ENCODE measurements around the gene F11. TPM values are rescaled to one million over a fixed set of nuclear protein-coding genes. Genes with fewer than 3 reads are reported as not detected.
"Not testable (repeated sequence)": the region's sequence is repeated elsewhere in the genome, so short reads cannot be mapped to it uniquely, and the experiment has no call there.

The F11 gene
- not detected in 2 replicates for total RNA-seq (2014; rRNA removed; shearing (Covaris generic))
- not detected in 2 replicates for polyA plus RNA-seq (2015; cell fraction: cytosol; rRNA removed)
- not detected in 2 replicates for polyA plus RNA-seq (2015; cell fraction: nucleus; rRNA removed)

DNA sequence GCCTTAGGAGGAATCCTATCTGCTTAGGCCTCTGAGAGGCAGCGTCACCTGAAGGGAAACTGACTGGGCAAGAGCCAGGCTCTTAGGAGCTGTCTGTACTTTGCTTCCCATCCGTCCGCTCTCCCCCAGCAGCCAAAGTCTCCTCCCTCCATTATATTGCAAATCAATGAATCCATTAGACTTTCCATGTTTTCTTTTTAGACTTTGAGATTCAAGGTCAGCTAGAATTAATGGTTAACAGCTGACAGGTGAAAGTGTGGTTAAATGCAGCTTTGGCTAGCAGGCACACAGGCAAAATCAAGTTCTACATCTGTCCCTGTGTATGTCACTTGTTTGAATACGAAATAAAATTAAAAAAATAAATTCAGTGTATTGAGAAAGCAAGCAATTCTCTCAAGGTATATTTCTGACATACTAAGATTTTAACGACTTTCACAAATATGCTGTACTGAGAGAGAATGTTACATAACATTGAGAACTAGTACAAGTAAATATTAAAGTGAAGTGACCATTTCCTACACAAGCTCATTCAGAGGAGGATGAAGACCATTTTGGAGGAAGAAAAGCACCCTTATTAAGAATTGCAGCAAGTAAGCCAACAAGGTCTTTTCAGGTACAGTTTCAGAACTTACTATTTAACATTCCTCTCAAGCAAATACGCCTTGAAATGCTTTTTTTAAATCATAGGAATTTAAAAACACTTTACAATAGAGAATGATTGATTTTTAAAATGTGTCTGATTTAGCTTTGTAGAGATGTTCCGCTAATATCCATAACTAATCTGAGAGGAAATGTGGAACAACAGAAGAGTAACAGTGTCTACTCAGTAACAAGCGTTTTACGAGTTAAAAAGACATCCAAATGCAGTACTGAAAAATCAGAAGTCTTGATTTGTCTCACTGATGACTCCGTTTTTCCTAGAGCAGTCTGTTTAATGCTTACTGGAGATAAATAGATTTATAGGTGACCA lies at the start of gene F11:
TSS of gene F11 (plus strand) at position 507 of the 970 bp plus-strand sequence. CDS start 948 bp downstream, outside the sequence.
- in situ Hi-C loops (cut with HindIII; ENCODE audit: low pct_unique_long_range_greater_than_20kb, low sequenced_read_pairs) = no loop called here
- DNase-seq (ENCODE audit: low read depth, low spot score) = no peak

DNA sequence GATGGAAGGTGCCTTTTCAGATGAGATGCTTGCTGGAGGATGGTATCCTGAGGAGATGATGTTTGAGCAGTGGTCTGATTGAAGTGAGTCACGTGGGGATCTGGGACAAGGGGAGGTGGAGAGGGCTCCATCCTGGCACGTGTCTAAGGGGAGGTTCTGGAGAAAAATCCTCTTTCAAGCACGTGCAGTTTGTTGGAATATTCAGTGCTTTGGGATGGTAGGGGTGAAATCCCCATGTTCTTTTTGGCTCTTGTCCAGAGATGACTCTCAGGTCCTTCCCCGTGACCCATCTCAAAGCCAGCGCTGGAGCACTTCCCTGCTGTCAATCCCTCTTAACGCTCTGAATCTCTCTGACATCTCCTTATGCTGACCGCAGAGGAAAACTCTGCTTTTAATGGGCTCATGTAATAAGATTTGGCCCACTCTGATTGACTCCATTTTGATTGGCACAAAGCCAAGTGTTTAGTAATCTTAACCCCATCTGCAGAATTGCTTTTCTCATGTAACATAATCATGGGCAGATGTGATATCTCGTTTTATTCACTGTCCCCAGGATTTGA lies 49.4 kb upstream of the F11 start:
- DNase-seq (ENCODE audit: low read depth, low spot score) = no peak
- in situ Hi-C loops (cut with HindIII; ENCODE audit: low pct_unique_long_range_greater_than_20kb, low sequenced_read_pairs) = no loop called here

DNA sequence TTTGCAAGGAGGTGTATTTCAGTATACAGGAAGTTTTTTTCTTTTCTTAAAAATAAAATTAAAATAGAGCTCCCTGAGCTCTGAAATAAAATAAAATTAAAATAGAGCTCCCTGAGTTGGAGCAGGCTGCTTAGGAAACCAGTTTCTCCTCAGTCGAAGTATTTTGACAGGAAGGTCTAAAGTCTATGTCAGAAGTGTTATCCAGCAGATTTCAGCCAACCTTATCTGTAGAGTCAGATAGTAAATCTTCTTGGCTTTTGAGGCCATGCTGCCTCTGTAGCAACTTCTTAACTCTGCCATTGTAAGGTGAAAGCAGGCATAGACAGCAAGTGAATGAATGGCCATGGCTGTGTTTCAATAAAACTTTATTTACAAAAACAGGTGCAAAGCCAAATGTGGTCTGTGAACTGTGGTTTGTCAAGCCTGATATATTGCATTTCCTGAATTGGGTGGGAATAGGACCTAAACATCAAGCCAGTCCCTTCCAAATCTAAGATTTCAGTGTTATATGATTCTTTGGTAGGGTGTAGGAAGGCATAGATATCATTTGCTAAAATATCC lies 48.2 kb upstream of the F11 start:
- in situ Hi-C loops (cut with HindIII; ENCODE audit: low pct_unique_long_range_greater_than_20kb, low sequenced_read_pairs) = no loop called here
- DNase-seq (ENCODE audit: low read depth, low spot score) = no peak

DNA sequence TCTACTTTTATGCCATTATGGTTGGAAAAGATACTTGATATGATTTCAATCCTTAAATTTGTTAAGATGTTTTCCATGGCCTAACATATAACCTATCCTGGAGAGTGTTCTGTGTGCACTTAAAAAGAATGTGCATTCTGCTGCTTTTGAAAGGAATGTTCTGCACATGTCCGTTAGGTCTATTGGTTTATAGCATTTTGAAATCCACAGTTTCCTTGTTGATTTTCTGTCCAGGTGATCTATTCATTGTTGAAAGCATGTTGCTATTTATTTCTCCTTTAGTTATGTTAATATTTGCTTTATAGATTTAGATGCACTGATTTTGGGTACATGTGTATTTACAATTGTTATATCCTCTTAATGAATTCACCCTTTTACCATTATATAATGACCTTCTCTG lies 44.4 kb upstream of the F11 start:
- in situ Hi-C loops (cut with HindIII; ENCODE audit: low pct_unique_long_range_greater_than_20kb, low sequenced_read_pairs) = no loop called here
- DNase-seq (ENCODE audit: low read depth, low spot score) = no peak

DNA sequence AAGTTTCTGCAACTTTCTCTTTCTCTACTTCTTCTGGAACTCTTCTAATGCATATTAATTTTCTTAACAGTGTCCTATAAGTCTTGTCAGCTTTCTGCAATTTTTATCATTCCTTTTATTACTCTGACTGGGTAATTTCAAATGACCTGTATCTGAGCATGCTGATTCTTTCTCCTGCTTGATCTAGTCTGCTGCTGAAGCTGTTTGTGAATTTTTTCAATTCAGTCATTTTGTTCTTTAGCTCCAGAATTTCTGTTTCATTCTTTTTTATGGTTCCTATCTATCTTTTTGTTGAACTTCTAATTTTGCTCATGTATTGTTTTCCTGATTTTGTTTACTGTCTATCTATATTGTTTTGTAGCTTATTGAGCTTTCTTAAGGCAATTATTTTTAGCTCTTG lies 40.1 kb upstream of the F11 start:
- no peak for DNase-seq (ENCODE audit: low read depth, low spot score)
- in situ Hi-C loops (cut with HindIII; ENCODE audit: low pct_unique_long_range_greater_than_20kb, low sequenced_read_pairs) = no loop called here

DNA sequence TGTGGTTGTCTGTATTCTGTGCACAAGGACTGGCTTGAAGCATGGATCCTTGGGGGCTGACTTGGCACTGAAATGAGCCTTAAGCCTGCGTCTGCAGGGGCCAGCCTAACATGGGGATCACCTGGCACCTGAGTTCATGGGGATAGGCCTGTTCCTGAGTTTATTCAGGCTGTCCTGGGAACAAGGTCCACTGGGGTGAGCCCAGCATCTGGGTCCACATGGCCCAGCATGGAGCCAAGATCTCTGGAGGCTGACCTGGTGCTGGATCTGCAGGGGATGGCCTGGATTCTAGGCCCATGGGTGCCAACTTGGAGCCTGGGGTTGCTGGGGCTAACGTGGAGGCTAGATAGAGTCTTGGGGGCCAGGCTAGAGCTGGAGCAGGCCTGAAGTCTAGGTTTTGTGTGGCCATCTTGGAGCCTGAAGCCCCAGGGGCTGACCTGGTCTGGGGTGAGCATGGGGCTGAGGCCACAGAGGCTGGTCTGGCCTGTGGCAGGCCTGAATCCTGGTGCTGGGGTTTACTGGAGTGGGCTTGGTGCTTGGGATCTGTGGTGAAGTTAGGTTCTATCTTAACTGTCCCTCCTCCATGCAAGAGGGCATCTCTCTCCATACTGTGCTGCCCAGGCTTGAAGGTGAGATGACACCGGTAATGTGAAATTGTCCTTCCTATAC lies 39.3 kb upstream of the F11 start:
- DNase-seq (ENCODE audit: low read depth, low spot score) = no peak
- in situ Hi-C loops (cut with HindIII; ENCODE audit: low pct_unique_long_range_greater_than_20kb, low sequenced_read_pairs) = no loop called here

DNA sequence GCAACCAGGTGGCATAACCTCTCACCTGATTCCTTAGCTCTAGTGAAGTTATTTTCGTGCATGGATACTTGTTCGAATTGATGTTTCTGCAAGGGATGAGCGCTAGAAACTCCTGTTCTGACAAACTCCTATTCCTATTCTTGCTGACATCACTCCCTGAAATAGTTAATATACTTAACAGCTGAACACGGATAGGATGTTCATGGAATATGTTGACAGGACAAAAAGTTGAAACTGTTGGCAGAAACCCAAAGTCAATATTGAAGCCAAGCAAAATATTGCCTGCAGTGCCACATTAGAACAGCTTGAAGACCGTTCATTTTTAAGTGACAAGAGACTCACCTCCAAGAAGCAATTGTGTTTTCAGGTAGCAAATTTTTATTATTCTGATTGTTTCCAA lies 38.8 kb upstream of the F11 start, which contains the start of gene KLKB1:
TSS of gene KLKB1 (plus strand) at position 287 of the 400 bp plus-strand sequence. CDS start 689 bp downstream, outside the sequence.
- DNase-seq (ENCODE audit: low read depth, low spot score) = no peak
- in situ Hi-C loops (cut with HindIII; ENCODE audit: low pct_unique_long_range_greater_than_20kb, low sequenced_read_pairs) = no loop called here

DNA sequence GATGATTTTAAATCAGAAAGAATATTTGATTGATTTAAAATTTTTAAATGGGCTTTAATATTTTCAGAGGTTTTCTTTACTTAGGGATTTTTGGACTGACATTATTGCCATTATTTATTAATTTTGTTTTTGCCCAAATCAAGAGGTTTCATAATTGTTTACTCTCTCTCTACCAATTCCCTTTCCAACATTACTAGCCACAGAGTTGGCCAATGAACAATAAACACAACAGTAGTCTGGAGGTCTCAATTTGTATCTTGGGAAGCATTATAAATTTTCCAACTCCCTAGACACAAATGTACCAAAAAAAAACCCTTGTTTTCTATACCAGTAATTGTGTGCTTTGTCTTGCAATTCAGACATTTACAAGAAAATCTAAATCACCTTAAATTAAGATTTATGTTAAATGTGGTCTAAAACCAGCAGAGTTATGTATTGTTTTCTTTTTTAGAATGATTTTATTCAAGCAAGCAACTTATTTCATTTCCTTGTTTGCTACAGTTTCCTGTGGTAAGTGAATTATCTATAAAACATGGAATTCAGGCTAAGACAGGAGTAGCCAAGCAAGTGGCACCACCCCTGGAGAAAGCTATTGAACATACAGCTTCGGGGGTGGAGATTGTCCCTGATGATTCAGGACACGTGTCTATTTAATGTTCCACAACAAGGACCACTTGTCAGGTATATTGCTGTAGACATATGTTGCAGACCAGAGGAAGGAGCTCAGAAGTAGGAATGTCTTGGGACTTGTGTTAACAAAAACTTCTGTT lies 38.1 kb upstream of the F11 start:
- in situ Hi-C loops (cut with HindIII; ENCODE audit: low pct_unique_long_range_greater_than_20kb, low sequenced_read_pairs) = no loop called here
- DNase-seq (ENCODE audit: low read depth, low spot score) = no peak

DNA sequence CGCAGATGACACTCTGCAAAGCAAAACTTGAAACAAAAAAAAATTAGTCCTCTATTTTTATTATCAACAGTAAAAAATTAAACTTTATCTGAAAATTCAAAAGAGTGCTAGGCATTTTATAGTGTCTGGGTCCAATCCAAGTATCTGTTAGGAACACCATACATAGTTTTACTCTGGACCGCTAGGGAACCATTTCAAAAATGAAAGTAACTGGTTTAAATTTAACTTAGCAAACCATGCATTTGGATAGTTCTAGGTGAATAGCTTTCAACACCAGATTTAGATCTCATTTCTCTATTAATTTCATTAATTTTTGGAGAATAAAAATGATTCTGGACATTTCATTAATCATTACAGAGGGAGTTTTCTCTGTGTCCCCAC lies 37.5 kb upstream of the F11 start:
- in situ Hi-C loops (cut with HindIII; ENCODE audit: low pct_unique_long_range_greater_than_20kb, low sequenced_read_pairs) = no loop called here
- DNase-seq (ENCODE audit: low read depth, low spot score) = no peak

DNA sequence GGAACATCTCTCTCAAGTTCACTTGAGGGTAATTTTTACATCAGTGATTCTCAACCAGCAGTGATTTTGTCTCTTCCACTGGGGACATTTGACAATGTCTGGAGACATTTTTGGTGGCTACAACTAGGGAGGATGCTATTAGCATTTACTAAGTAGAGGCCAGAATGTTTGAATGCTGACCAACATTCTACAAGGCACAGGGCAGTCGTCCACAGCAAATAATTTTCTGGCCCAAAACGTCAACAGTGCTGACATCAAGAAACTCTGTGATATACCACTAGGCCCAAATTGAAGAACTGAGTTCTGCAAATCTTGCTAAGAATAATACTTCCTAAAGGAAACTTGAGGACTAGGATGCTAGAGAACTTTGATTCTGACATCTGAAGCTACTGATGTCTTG lies 31.6 kb upstream of the F11 start:
- in situ Hi-C loops (cut with HindIII; ENCODE audit: low pct_unique_long_range_greater_than_20kb, low sequenced_read_pairs) = no loop called here
- no peak for DNase-seq (ENCODE audit: low read depth, low spot score)

DNA sequence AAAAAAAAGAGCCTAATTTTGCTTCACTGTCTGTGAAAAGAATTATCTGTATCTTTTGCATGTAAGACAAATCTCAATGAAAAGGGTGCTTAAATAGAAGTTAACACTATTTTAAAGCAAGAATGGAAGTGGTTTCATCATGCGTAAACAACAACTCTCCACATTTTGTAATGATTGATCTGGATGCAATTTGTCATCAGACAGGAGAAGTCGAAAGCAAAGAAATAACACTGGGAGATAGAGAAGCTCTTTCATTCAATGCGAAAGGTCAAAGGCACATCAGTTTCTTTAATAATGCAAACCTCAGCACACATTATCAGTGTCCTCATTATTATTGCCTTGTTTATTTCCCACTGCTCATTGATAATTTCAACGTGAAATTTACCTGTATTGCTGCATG lies 29.9 kb upstream of the F11 start:
- in situ Hi-C loops (cut with HindIII; ENCODE audit: low pct_unique_long_range_greater_than_20kb, low sequenced_read_pairs) = no loop called here
- no peak for DNase-seq (ENCODE audit: low read depth, low spot score)

DNA sequence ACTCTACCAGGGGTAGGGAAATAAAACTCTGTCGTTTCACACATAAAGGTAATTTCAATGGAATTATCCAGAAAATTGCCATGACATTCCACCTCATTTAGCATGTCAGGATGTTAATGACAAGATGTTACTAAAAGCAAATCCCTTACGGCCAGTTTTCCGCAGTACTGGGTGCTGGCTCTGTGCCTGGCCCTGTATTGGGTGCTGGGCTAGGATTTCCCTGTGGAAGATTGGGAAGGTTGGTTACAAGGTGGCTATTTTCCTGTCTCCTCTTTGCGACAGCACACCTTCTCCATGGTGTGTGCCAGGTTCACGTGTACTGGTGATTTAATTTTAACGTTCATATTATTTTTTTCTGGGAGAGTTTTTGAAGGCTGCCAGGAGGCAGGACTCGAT lies 25.5 kb upstream of the F11 start:
- no peak for DNase-seq (ENCODE audit: low read depth, low spot score)
- in situ Hi-C loops (cut with HindIII; ENCODE audit: low pct_unique_long_range_greater_than_20kb, low sequenced_read_pairs) = no loop called here

DNA sequence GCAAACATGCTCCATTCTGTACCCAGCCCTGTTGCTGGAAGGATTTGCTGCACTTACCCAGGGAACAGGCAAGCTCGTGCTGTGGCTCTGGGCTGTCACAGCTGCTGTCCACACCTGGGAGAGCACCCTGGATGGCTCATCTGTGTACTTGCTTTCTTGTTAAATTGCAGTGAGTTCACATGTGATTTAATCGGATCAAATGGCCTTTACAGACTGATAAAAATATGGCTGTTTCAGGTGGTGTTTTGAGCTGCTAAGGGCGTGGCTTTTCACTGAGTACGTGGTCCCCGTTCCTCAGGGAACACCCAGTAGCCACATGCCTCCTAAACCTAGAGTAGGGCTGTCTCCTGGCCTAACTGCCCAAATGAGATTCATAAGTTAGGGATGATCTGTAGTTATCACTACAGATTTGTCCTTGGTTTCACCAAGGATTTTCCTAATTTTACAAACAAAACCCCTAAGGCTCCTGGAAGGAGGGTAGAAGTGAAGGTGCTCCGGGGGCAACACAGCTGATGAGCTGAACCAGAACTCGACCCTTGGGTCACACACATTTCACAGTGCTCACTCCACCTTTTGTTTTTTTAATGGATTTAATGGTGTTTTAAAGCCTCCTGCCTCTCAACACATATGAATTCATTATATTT lies 25.0 kb upstream of the F11 start:
- in situ Hi-C loops (cut with HindIII; ENCODE audit: low pct_unique_long_range_greater_than_20kb, low sequenced_read_pairs) = no loop called here
- no peak for DNase-seq (ENCODE audit: low read depth, low spot score)

DNA sequence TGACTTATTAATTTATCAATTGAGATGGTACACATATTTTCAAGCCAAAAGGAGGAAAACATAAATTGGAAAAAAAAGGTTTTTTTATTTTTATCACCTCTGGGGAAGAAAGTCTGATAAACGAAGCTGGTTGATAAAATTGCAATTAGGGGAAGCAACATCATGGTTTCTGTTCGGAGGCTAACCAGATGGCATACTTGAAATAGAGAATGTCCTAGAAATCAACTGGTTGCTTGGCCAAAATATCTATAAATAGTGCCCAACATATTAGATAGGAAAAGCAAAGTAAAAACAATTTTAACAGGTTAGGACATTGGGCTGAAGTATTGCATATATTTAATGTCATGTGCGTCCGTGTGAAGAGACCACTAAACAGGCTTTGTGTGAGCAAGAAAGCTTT lies 24.4 kb upstream of the F11 start:
- in situ Hi-C loops (cut with HindIII; ENCODE audit: low pct_unique_long_range_greater_than_20kb, low sequenced_read_pairs) = no loop called here
- no peak for DNase-seq (ENCODE audit: low read depth, low spot score)

DNA sequence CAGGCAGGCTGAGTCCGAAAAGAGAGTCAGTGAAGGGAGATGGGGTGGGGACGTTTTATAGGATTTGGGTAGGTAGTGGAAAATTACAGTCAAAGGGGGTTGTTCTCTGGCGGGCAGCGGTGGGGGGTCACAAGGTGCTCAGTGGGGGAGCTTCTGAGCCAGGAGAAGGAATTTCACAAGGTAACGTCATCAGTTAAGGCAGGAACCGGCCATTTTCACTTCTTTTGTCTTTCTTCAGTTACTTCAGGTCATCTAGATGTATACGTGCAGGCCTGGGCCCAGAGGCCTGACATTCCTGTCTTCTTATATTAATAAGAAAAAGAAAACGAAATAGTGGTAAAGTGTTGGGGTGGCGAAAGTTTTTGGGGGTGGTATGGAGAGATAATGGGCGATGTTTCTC lies 24.0 kb upstream of the F11 start:
- in situ Hi-C loops (cut with HindIII; ENCODE audit: low pct_unique_long_range_greater_than_20kb, low sequenced_read_pairs); DNase-seq (ENCODE audit: low read depth, low spot score): not testable (repeated sequence)

DNA sequence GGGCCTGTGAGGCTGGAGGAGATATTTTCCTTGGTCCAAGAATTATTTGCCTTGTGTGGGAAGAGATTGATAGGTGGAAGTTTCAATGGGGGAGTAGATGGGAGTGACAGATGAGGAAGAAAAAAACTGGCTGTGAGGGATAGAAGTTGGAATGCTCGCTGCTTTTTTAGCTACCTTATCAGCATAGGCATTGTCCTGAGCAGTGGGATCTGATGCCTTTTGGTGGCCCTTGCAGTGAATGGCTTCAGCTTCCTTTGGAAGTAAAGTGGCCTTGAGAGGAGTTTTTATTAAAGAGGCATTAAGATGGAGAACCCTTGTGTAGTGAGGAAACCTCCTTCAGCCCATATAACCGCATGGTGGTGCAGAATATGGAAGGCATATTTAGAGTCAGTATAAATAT lies 22.7 kb upstream of the F11 start:
- in situ Hi-C loops (cut with HindIII; ENCODE audit: low pct_unique_long_range_greater_than_20kb, low sequenced_read_pairs) = no loop called here

DNA sequence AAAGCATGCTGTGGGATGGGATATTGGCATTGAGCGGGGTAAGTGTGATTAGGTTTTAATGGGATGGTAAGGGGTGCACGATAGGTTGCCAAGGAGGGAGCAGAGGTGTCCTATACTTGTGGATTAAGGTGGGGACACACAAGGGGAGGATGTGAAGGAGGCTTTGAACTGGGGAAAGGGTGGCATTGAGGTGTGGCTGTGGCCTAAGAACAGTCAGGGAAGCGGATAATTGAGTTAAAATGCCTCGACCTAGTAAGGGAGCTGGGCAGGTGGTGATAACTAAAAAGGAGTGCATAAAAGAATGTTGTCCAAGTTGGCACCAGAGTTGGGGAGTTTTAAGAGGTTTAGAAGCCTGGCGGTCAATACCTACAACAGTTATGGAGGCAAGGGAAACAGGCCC lies 21.2 kb upstream of the F11 start:
- in situ Hi-C loops (cut with HindIII; ENCODE audit: low pct_unique_long_range_greater_than_20kb, low sequenced_read_pairs) = no loop called here
- DNase-seq (ENCODE audit: low read depth, low spot score) = no peak

More for the DNA sequence above, 22.7 kb upstream of the F11 start:
- no peak for DNase-seq (ENCODE audit: low read depth, low spot score)
